ENCODE measurements around the gene SEC22A.

DNA sequence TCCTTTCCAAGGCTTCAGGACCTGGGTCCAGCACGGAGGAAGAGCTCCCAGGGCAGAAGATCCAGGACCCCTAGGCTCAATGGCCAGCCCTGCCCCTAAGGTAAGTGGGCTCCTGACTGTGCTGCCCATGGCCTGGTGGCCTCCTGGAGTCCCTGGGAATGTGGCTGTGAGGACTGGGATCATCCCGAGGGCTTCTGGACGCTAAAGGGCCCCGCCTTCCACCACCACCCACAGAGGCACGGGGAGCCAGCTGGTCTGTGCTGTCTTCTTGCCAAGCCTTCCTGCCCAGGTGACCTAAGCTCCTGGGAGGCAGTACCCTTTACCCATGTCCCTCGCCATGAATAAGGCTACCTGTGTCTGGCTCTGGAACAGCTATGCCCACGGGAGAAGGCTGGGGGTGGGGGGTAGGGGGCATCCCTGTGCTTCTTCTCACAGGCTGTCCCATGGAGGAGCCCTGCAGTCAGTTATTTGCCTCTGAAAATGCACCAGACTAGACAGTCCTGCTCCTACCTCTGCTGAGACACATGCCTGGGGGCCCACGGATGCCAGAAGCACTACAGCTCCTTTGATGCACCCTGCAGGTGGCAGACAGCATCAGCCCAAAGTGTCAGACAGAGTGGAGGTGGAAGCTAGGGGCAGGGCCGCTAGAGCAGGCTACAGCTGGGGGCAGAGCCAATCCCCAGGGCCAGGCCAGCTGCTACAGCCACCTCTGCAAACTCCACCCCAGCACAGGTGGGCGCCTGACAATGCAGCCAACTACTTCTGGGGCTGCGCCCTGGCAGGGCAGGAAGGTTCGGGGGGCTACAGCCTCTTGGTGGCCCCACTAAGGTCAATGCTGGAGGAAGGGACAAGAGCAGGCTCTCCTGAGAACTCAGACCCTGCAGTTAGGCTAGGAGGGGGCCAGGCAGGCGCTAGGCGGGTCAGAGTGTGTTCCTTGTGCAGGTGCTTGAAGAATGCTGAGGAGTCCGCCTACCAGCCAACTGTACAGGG, 90.9 kb downstream of the SEC22A start:
- TF ChIP-seq TAF1 (IDR thresholded peaks at IDR 0.05; ENCODE audit: borderline replicate concordance, insufficient read depth, low read length) (no peak), FOXP2 (optimal IDR thresholded peaks at IDR 0.05; ENCODE audit: borderline replicate concordance, extremely low read depth, extremely low read length, insufficient read depth) (no peak), POLR2AphosphoS5 (IDR thresholded peaks at IDR 0.05; ENCODE audit: low read depth, low read length) (no peak), SIN3A (IDR thresholded peaks at IDR 0.05; ENCODE audit: borderline replicate concordance, insufficient read depth, low read length) (no peak)

Measured in PFSK-1 (cell line).